ENCODE measurements around the gene PDE8A. TPM values are rescaled to one million over a fixed set of nuclear protein-coding genes. Genes with fewer than 3 reads are reported as not detected.

PDE8A gene
- polyA plus RNA-seq, 1 experiment, result 48.4 TPM

- TF ChIP-seq CTCF (IDR thresholded peaks at IDR 0.05; ENCODE audit: low read depth, low read length), result no peak
- Histone ChIP-seq H3K4me3 (ENCODE audit: low read depth, low read length) (no peak overlapping the region), H3K9me3 (ENCODE audit: control insufficient read depth, insufficient read depth, low read length) (no peaks in the 10 kb centered on the region), H3K27me3 (ENCODE audit: control insufficient read depth, insufficient read depth, low read length) (no peaks in the 10 kb centered on the region), H3K27ac (ENCODE audit: low read depth, low read length) (peak overlapping the region; percentile 63)
- ChIA-PET CTCF (interaction anchor here (1.0 to 1.7 kb wide), 3 partner anchors 11 to 361 kb away, joined by 3 to 6 read pairs (median 4); no protein-coding TSS in a partner anchor), POLR2A (interaction anchor here (0.5 to 1.4 kb wide), 3 partner anchors 33 to 377 kb away, joined by 3 to 4 read pairs (median 3); no protein-coding TSS in a partner anchor)
- DNase-seq (ENCODE audit: low read depth, low spot score), result peak; percentile 77
Measured at GRCh38 chr15:84947947-84948830, 33.5 kb upstream of the PDE8A start.

GRCh38 chr15:84949043-84949442 lies 32.6 kb upstream of the PDE8A start:
- Histone ChIP-seq H3K27ac (ENCODE audit: low read depth, low read length) (no peak overlapping the region), H3K4me3 (ENCODE audit: low read depth, low read length) (no peak overlapping the region), H3K27me3 (ENCODE audit: control insufficient read depth, insufficient read depth, low read length) (no peaks in the 10 kb centered on the region), H3K9me3 (ENCODE audit: control insufficient read depth, insufficient read depth, low read length) (no peaks in the 10 kb centered on the region)
- no peak for TF ChIP-seq CTCF (IDR thresholded peaks at IDR 0.05; ENCODE audit: low read depth, low read length)
- POLR2A ChIA-PET, result interaction anchor here (0.5 kb wide), 1 partner anchor 40 kb away, joined by 3 read pairs; no protein-coding TSS in a partner anchor
- no peak for DNase-seq (ENCODE audit: low read depth, low spot score)
- CTCF ChIA-PET, result interaction anchor here (1.0 to 1.2 kb wide), 2 partner anchors 10 to 361 kb away, joined by 3 to 4 read pairs; no protein-coding TSS in a partner anchor

GRCh38 chr15:84949845-84950569 lies 31.6 kb upstream of the PDE8A start:
- Histone ChIP-seq H3K9me3 (ENCODE audit: control insufficient read depth, insufficient read depth, low read length) (no peaks in the 10 kb centered on the region), H3K4me3 (ENCODE audit: low read depth, low read length) (no peak overlapping the region), H3K27ac (ENCODE audit: low read depth, low read length) (no peak overlapping the region), H3K27me3 (ENCODE audit: control insufficient read depth, insufficient read depth, low read length) (no peaks in the 10 kb centered on the region)
- TF ChIP-seq CTCF (IDR thresholded peaks at IDR 0.05; ENCODE audit: low read depth, low read length), result no peak
- DNase-seq (ENCODE audit: low read depth, low spot score), result no peak
- ChIA-PET CTCF (interaction anchor here (0.6 kb wide), 1 partner anchor 11 kb away, joined by 3 read pairs; no protein-coding TSS in a partner anchor), POLR2A (no interaction called here)

- DNase-seq (ENCODE audit: low read depth, low spot score), result no peak
- Histone ChIP-seq H3K27ac (ENCODE audit: low read depth, low read length) (no peak overlapping the region), H3K27me3 (ENCODE audit: control insufficient read depth, insufficient read depth, low read length) (no peaks in the 10 kb centered on the region), H3K4me3 (ENCODE audit: low read depth, low read length) (no peak overlapping the region), H3K9me3 (ENCODE audit: control insufficient read depth, insufficient read depth, low read length) (no peaks in the 10 kb centered on the region)
- ChIA-PET POLR2A (no interaction called here), CTCF (interaction anchor here (0.6 kb wide), 1 partner anchor 11 kb away, joined by 3 read pairs; no protein-coding TSS in a partner anchor)
- no peak for TF ChIP-seq CTCF (IDR thresholded peaks at IDR 0.05; ENCODE audit: low read depth, low read length)
Measured at GRCh38 chr15:84950570-84951111, 31.0 kb upstream of the PDE8A start.
